Loucy (cell line): ENCODE results near the gene MTG2.

Source experiments
- H2AFZ ChIP-seq: fragments of 200-600 bp; sonication (generic); 2 replicates; pipeline ENCODE4 v1.6.0; 2016; ENCODE audit warnings: antibody characterized with exemption, mild to moderate bottlenecking, low read length, moderate library complexity
- H3F3A ChIP-seq: fragments of 200-600 bp; 2 replicates; pipeline ENCODE4 v1.6.0; 2016; ENCODE audit warnings: antibody characterized with exemption, low read depth, mild to moderate bottlenecking
- H3K27me3 ChIP-seq: fragments of 200-600 bp; sonication (generic); 2 replicates; pipeline ENCODE4 v1.6.1; 2014; ENCODE audit warnings: low read length, mild to moderate bottlenecking; ENCODE audit not compliant: insufficient read depth, poor library complexity, severe bottlenecking
- H3K36me3 ChIP-seq: fragments of 200-600 bp; sonication (generic); 2 replicates; pipeline ENCODE4 v1.6.1; 2016; ENCODE audit warnings: low read length; ENCODE audit not compliant: insufficient read depth
- H3K4me1 ChIP-seq: fragments of 200-600 bp; sonication (generic); 2 replicates; pipeline ENCODE4 v1.5.1; 2014; ENCODE audit warnings: low read length, mild to moderate bottlenecking; ENCODE audit not compliant: insufficient read depth, poor library complexity, severe bottlenecking
- H3K4me2 ChIP-seq: fragments of 200-600 bp; sonication (generic); 2 replicates; pipeline ENCODE4 v1.6.0; 2014; ENCODE audit warnings: antibody characterized with exemption, low read length, low read depth, mild to moderate bottlenecking; ENCODE audit not compliant: poor library complexity, severe bottlenecking
- H3K4me3 ChIP-seq: fragments of 200-600 bp; sonication (generic); 2 replicates; pipeline ENCODE4 v1.5.1; 2014; ENCODE audit warnings: low read length, mild to moderate bottlenecking, mixed read lengths; ENCODE audit not compliant: poor library complexity, severe bottlenecking
- H3K79me2 ChIP-seq: fragments of 200-600 bp; sonication (generic); 2 replicates; pipeline ENCODE4 v1.6.1; 2014; ENCODE audit warnings: low read length; ENCODE audit not compliant: insufficient read depth
- H3K9ac ChIP-seq: fragments of 200-600 bp; sonication (generic); 2 replicates; pipeline ENCODE4 v1.6.0; 2014; ENCODE audit warnings: mild to moderate bottlenecking, low read depth, low read length, moderate library complexity; ENCODE audit not compliant: poor library complexity, severe bottlenecking
- H3K9me2 ChIP-seq: fragments of 200-600 bp; sonication (generic); replicated peaks from 2 replicates; pipeline ENCODE4 v1.6.1; 2016; ENCODE audit warnings: low read depth, low read length, mixed read lengths
- H3K9me3 ChIP-seq: fragments of 200-600 bp; sonication (generic); 2 replicates; pipeline ENCODE4 v1.6.1; 2014; ENCODE audit warnings: mild to moderate bottlenecking, antibody characterized with exemption, low read length, low read depth; ENCODE audit not compliant: insufficient read depth
- H4K20me1 ChIP-seq: fragments of 200-600 bp; sonication (generic); 2 replicates; pipeline ENCODE4 v1.6.0; 2014; ENCODE audit warnings: antibody characterized with exemption, low read length, mild to moderate bottlenecking; ENCODE audit not compliant: insufficient read depth, poor library complexity, severe bottlenecking
- EZH2phosphoT487 ChIP-seq: fragments of 200-600 bp; IDR thresholded peaks from 2 replicates; pipeline ENCODE4 v1.6.1; 2018; ENCODE audit warnings: antibody characterized with exemption, mild to moderate bottlenecking, moderate library complexity, borderline replicate concordance
- TF ChIP-seq, protein P1 (sequence below): fragments of 200-600 bp; sonication (generic); conservative IDR thresholded peaks from 2 replicates; pipeline ENCODE4 v1.5.1; 2014; ENCODE audit warnings: mild to moderate bottlenecking, antibody characterized with exemption, low read length

MTG2 gene

DNA sequence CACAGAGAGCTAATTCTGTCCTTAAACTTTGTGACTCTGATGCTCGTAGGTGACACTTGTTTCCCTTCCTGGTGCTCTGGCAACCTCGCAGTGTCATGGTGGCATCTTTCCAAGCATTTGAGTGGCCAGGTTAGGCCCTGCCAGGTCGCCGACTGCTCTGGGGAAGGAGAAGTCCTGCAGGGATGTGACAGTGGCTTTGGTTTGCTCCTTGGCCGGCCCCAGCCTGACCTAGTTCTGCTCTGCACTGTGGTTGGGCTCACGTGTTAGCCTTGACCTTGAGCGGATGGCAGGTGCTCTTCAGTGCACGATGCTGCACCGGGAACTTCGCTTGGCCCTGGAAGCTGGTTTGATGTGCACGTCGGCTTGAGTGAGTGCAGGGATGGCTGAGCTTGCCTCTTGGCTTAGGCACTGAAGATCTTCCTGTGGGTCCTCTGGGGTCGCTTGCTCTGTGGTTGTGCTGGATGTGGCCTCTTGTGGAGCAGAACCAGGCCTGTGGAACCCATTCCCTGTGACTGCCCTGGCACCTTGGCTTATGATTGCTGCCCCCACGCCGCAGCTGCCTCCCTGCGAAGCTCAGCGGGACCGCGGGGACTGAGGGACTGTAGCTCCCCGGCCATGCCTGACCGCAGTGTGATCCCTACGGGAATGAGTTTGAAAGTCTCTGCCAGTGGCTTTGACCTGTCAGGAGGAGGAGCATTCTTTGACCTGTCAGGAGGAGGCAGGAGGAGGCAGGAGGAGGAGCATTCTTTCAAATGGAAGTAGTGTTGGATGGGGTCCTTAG, 64.2 kb downstream of the MTG2 start:
- Histone ChIP-seq H3K9me2 (no peaks in the 10 kb centered on the region), H3K4me2 (no peak overlapping the region), H3K27me3 (no peaks in the 10 kb centered on the region), H3K36me3 (no peaks in the 10 kb centered on the region), H3K9ac (no peak overlapping the region), H3F3A (no peaks in the 10 kb centered on the region; the same call in 1 of the 2 replicates), H3K9me3 (no peaks in the 10 kb centered on the region), H3K4me3 (no peak overlapping the region), H3K79me2 (peaks cover 92% of the 10 kb centered on the region), H2AFZ (no peak overlapping the region), H4K20me1 (peaks cover 70% of the 10 kb centered on the region), H3K4me1 (peaks cover 40% of the 10 kb centered on the region)
- TF ChIP-seq, protein P1, sequence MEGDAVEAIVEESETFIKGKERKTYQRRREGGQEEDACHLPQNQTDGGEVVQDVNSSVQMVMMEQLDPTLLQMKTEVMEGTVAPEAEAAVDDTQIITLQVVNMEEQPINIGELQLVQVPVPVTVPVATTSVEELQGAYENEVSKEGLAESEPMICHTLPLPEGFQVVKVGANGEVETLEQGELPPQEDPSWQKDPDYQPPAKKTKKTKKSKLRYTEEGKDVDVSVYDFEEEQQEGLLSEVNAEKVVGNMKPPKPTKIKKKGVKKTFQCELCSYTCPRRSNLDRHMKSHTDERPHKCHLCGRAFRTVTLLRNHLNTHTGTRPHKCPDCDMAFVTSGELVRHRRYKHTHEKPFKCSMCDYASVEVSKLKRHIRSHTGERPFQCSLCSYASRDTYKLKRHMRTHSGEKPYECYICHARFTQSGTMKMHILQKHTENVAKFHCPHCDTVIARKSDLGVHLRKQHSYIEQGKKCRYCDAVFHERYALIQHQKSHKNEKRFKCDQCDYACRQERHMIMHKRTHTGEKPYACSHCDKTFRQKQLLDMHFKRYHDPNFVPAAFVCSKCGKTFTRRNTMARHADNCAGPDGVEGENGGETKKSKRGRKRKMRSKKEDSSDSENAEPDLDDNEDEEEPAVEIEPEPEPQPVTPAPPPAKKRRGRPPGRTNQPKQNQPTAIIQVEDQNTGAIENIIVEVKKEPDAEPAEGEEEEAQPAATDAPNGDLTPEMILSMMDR = no peak

DNA sequence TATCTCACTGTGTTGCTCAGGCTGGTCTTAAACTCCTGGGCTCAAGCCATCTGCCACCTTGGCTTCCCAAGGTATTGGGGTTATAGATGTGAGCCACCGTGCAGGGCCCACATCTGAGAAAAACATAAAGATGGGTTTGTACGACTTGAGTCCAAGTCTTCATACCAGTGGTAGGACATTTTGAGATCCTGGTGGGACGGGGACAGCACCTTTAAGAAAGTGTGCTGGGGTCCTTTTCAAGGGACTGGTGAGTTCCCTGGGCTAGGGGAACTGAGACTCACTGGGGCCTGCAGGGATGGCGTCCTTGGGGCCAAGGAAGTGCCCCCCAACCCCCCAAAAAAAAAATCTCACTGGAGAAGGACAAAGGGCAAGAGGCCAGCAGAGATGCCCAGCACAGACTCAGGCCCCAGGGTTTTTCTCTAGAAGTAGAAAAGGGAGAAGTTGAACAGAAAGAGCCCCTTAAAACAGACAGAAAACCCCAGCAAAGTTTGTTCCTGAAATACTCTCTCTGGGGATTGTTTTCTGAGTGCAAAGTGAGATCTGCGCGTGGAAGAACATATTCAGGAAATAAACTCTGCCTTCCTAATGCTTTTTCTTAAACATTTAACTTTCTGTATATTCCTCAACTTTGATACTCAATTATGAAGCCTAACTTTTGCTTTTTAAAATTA, 66.2 kb downstream of the MTG2 start:
- no peaks in the 10 kb centered on the region for H3K9me2 ChIP-seq
- H3K4me3 ChIP-seq = no peak overlapping the region
- no peak overlapping the region for H2AFZ ChIP-seq
- H3K9ac ChIP-seq = no peak overlapping the region
- H4K20me1 ChIP-seq = peaks cover 62% of the 10 kb centered on the region
- H3K27me3 ChIP-seq = no peaks in the 10 kb centered on the region
- H3F3A ChIP-seq = no peaks in the 10 kb centered on the region; the same call in 1 of the 2 replicates
- TF ChIP-seq, protein P1 = no peak
- no peak for TF ChIP-seq EZH2phosphoT487
- H3K4me2 ChIP-seq = no peak overlapping the region
- no peaks in the 10 kb centered on the region for H3K9me3 ChIP-seq
- peaks cover 22% of the 10 kb centered on the region for H3K4me1 ChIP-seq
- H3K79me2 ChIP-seq = peaks cover 90% of the 10 kb centered on the region
- no peaks in the 10 kb centered on the region; the same call in 1 of the 2 replicates for H3K36me3 ChIP-seq

DNA sequence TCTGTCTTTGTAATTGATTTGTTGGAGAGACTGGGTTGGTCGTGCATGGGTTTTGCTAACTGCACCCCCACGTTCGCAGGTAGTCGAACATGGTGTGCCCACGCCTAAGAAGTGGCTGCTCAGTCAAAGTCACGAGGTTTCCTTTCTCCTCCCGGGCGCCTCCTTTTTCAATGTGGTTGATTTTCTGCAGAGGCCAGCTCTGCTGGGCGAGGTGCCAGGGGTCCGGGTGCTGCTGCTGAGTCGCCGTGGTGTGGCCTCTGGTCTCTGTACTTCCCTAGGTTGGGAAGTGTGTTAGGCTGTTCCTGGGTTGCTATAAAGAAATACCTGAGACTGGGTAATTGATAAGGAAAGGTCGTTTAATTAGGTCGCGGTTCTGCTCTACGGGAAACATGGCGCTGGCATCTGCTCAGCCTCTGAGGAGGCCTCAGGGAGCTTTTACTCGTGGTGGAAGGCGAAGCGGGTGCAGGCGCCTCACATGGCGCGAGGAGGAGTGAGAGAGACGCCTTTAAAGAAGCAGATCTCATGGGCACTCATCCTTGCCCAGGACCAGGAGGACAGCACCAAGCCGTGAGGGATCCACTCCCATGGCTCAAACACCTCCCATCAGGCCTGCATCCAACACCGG, 69.6 kb downstream of the MTG2 start:
- Histone ChIP-seq H3K79me2 (peaks cover 87% of the 10 kb centered on the region), H3K36me3 (peaks cover 16% of the 10 kb centered on the region; the same call in 1 of the 2 replicates), H3K4me2 (no peak overlapping the region), H3K9ac (no peak overlapping the region), H3K9me3 (no peaks in the 10 kb centered on the region), H3F3A (no peaks in the 10 kb centered on the region), H2AFZ (no peak overlapping the region), H4K20me1 (peaks cover 42% of the 10 kb centered on the region), H3K4me1 (peaks cover 5% of the 10 kb centered on the region), H3K4me3 (no peak overlapping the region), H3K27me3 (no peaks in the 10 kb centered on the region), H3K9me2 (no peaks in the 10 kb centered on the region)
- TF ChIP-seq, protein P1 = no peak
- TF ChIP-seq EZH2phosphoT487 = no peak
